Measurements from ENCODE around the gene MEF2D. TPM values are rescaled to one million over a fixed set of nuclear protein-coding genes. Genes with fewer than 3 reads are reported as not detected.

Gene MEF2D
- total RNA-seq, 1 experiment from 2014 or later = 17.3 TPM

GRCh38 chr1:156525071-156525501, 24.5 kb upstream of the MEF2D start:
- H3K27me3 ChIP-seq (ENCODE audit: low read length) = no peaks in the 10 kb centered on the region
- no peaks in the 10 kb centered on the region for H3K4me1 ChIP-seq (ENCODE audit: insufficient read depth, low read length)
- CTCF ChIA-PET = interaction anchor here (0.6 to 0.8 kb wide), 2 partner anchors 24 to 67 kb away, joined by 5 to 7 read pairs; no protein-coding TSS in a partner anchor
- intact Hi-C loops (cut with micrococcal nuclease) = no loop called here
- no peak overlapping the region for H3K9ac ChIP-seq (ENCODE audit: low read length)
- TF ChIP-seq CTCF (conservative IDR thresholded peaks at IDR 0.05; ENCODE audit: low read depth, low read length) (no peak), EZH2 (IDR thresholded peaks at IDR 0.05; ENCODE audit: low read length, unreplicated experiment) (no peak), EZH2phosphoT487 (IDR thresholded peaks at IDR 0.05; ENCODE audit: borderline replicate concordance, low read length) (no peak)
- H3K79me2 ChIP-seq (ENCODE audit: low read length) = no peaks in the 10 kb centered on the region
- POLR2A ChIA-PET (ENCODE audit: unreplicated experiment) = no interaction called here
- H2AFZ ChIP-seq (ENCODE audit: low read length) = no peak overlapping the region
- H4K20me1 ChIP-seq (ENCODE audit: low read length) = no peaks in the 10 kb centered on the region
- H3F3A ChIP-seq (ENCODE audit: low read length, unreplicated experiment) = no peaks in the 10 kb centered on the region
- H3K27ac ChIP-seq (ENCODE audit: low read length) = no peak overlapping the region
- no peaks in the 10 kb centered on the region for H3K9me2 ChIP-seq (replicated peaks; ENCODE audit: low read length)
- DNase-seq (no peak), ATAC-seq (no peak)
- no peaks in the 10 kb centered on the region for H3K9me3 ChIP-seq (ENCODE audit: low read length)
- H3K4me2 ChIP-seq (ENCODE audit: low read length) = no peak overlapping the region
- no peak overlapping the region for H3K4me3 ChIP-seq (ENCODE audit: low read length)
- H3K36me3 ChIP-seq (ENCODE audit: low read depth, low read length) = peaks cover 30% of the 10 kb centered on the region
- no TSS peak for BruUV-seq (replicated peaks)

GRCh38 chr1:156524481-156524869, 23.9 kb upstream of the MEF2D start:
- H3K4me2 ChIP-seq (ENCODE audit: low read length) = no peak overlapping the region
- no peak overlapping the region for H3K27ac ChIP-seq (ENCODE audit: low read length)
- H3K36me3 ChIP-seq (ENCODE audit: low read depth, low read length) = peaks cover 27% of the 10 kb centered on the region
- CTCF ChIA-PET = interaction anchor here (0.5 kb wide), 1 partner anchor 81 kb away, joined by 5 read pairs; no protein-coding TSS in a partner anchor
- no peaks in the 10 kb centered on the region for H3K4me1 ChIP-seq (ENCODE audit: insufficient read depth, low read length)
- no peak overlapping the region for H3K9ac ChIP-seq (ENCODE audit: low read length)
- POLR2A ChIA-PET (ENCODE audit: unreplicated experiment) = interaction anchor here (0.5 kb wide), 1 partner anchor 23 kb away, joined by 3 read pairs; no protein-coding TSS in a partner anchor
- H3K9me3 ChIP-seq (ENCODE audit: low read length) = no peaks in the 10 kb centered on the region
- TF ChIP-seq EZH2phosphoT487 (IDR thresholded peaks at IDR 0.05; ENCODE audit: borderline replicate concordance, low read length) (no peak), CTCF (conservative IDR thresholded peaks at IDR 0.05; ENCODE audit: low read depth, low read length) (no peak), EZH2 (IDR thresholded peaks at IDR 0.05; ENCODE audit: low read length, unreplicated experiment) (no peak)
- no TSS peak for BruUV-seq (replicated peaks)
- no peaks in the 10 kb centered on the region for H3K27me3 ChIP-seq (ENCODE audit: low read length)
- H2AFZ ChIP-seq (ENCODE audit: low read length) = no peak overlapping the region
- no peak overlapping the region for H3K4me3 ChIP-seq (ENCODE audit: low read length)
- DNase-seq (no peak), ATAC-seq (no peak)
- H4K20me1 ChIP-seq (ENCODE audit: low read length) = no peaks in the 10 kb centered on the region
- no peaks in the 10 kb centered on the region for H3F3A ChIP-seq (ENCODE audit: low read length, unreplicated experiment)
- H3K79me2 ChIP-seq (ENCODE audit: low read length) = no peaks in the 10 kb centered on the region
- intact Hi-C loops (cut with micrococcal nuclease) = no loop called here
- H3K9me2 ChIP-seq (replicated peaks; ENCODE audit: low read length) = no peaks in the 10 kb centered on the region

- ChIA-PET CTCF (interaction anchor here (0.5 kb wide), 1 partner anchor 81 kb away, joined by 5 read pairs; no protein-coding TSS in a partner anchor), POLR2A (ENCODE audit: unreplicated experiment) (interaction anchor here (0.5 kb wide), 1 partner anchor 23 kb away, joined by 3 read pairs; no protein-coding TSS in a partner anchor)
- Histone ChIP-seq H3F3A (ENCODE audit: low read length, unreplicated experiment) (no peaks in the 10 kb centered on the region), H3K27me3 (ENCODE audit: low read length) (no peaks in the 10 kb centered on the region), H3K36me3 (ENCODE audit: low read depth, low read length) (peaks cover 25% of the 10 kb centered on the region), H4K20me1 (ENCODE audit: low read length) (no peaks in the 10 kb centered on the region), H3K4me3 (ENCODE audit: low read length) (no peak overlapping the region), H3K9ac (ENCODE audit: low read length) (no peak overlapping the region), H3K4me1 (ENCODE audit: insufficient read depth, low read length) (no peaks in the 10 kb centered on the region), H2AFZ (ENCODE audit: low read length) (no peak overlapping the region), H3K79me2 (ENCODE audit: low read length) (no peaks in the 10 kb centered on the region), H3K27ac (ENCODE audit: low read length) (no peak overlapping the region), H3K9me2 (replicated peaks; ENCODE audit: low read length) (no peaks in the 10 kb centered on the region), H3K4me2 (ENCODE audit: low read length) (no peak overlapping the region), H3K9me3 (ENCODE audit: low read length) (no peaks in the 10 kb centered on the region)
- no peak for TF ChIP-seq EZH2 (IDR thresholded peaks at IDR 0.05; ENCODE audit: low read length, unreplicated experiment)
- TF ChIP-seq CTCF (conservative IDR thresholded peaks at IDR 0.05; ENCODE audit: low read depth, low read length) = no peak
- no peak for TF ChIP-seq EZH2phosphoT487 (IDR thresholded peaks at IDR 0.05; ENCODE audit: borderline replicate concordance, low read length)
- DNase-seq (no peak), ATAC-seq (no peak)
- intact Hi-C loops (cut with micrococcal nuclease) = no loop called here
- no TSS peak for BruUV-seq (replicated peaks)
Measured at GRCh38 chr1:156523801-156524480, 23.4 kb upstream of the MEF2D start.
